Cardiac muscle cell (in vitro differentiated cells and primary cell): ENCODE results near the gene ZNF638. TPM values are rescaled to one million over a fixed set of nuclear protein-coding genes. Genes with fewer than 3 reads are reported as not detected.

Experiments
- DNase-seq, 2 donors: peaks; one replicate each; pipeline versions ENCODE4 v3.0.0 to v3.0.0-alpha.2; 2010 to 2017; ENCODE audit warnings: low read depth in 1 of 2, low spot score in 1 of 2
- H3K27ac ChIP-seq: fragments of 200-600 bp; sonication (generic); 2 replicates; pipeline ENCODE4 v1.5.1; 2016
- H3K27me3 ChIP-seq: fragments of 200-600 bp; sonication (generic); 2 replicates; pipeline ENCODE4 v1.6.0; 2016; ENCODE audit warnings: control low read depth
- H3K36me3 ChIP-seq: fragments of 200-600 bp; sonication (generic); 2 replicates; pipeline ENCODE4 v1.5.1; 2016; ENCODE audit warnings: control low read depth
- H3K4me1 ChIP-seq: fragments of 200-600 bp; sonication (generic); 2 replicates; pipeline ENCODE4 v1.8.1; 2017; ENCODE audit warnings: low read depth, mild to moderate bottlenecking, mixed run types
- H3K4me3 ChIP-seq: fragments of 200-600 bp; sonication (generic); 2 replicates; pipeline ENCODE4 v1.5.1; 2016; ENCODE audit warnings: mild to moderate bottlenecking
- H3K9me3 ChIP-seq: fragments of 200-600 bp; sonication (generic); 2 replicates; pipeline ENCODE4 v1.5.1; 2017; ENCODE audit warnings: low read depth, mild to moderate bottlenecking, control low read depth
- polyA plus RNA-seq: library from polyadenylated mRNA; unstranded; fragments of >200 nt; fragmentation: Nextera tagmentation; extraction: Ambion mirVana; gene quantifications from 2 replicates; pipeline ENCODE4 v1.2.1, GENCODE V29; 2016
- total RNA-seq: library from RNA; depleted of rRNA; stranded (reverse); fragments of >200 nt; gene quantifications from 2 replicates; pipeline ENCODE4 v1.2.3, GENCODE V29; 2016
- TF ChIP-seq, protein P1 (sequence below): IDR thresholded peaks from 2 replicates; pipeline ENCODE4 v1.5.1; 2012; ENCODE audit warnings: low read depth, mild to moderate bottlenecking, low read length

Gene ZNF638
- total and polyA plus RNA-seq, 2 experiments from 2014 or later: 70.5 to 223 TPM

DNA sequence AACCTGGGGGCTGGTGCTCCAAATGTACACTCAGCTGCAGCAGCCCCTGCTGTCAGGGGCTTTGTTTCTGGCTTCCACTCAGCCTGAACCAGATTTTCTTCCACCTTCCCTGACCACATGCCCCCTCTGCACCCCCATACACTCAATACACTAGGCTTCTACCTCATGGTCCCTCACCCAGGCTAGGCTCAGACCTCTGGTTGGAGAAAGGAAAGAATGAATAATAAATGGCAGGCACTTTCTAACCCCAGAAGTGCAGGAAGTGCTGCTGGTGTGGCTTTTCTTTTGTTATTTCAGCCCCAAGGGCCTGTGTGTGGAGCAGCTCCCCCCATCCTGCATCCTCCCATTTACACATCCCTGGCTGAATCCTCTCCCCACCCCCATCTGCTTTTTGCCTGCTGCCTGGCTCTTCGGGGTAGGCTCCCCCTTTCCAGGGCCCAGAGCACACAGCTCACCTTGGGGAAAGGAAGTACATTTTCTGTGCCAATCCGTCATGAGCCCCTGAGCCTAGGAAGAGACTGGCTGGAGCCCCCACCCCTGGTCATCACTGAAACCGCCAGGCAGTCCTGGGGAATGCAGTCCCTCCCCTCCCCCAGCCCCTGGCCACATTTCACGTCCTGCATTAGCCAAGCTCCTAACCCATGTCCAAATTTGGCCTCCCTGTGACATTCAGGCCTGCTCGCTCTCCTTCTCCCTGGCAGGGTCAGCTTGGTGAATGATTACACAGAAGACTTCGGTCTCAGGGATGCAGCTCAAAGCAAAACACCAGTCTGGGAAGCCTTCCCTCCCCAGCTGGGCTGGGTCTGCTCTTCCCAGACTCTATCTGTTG, 124.4 kb downstream of the ZNF638 start:
- Histone ChIP-seq H3K27ac (peak overlapping the region; percentile 99), H3K36me3 (no peaks in the 10 kb centered on the region), H3K4me1 (peaks cover 58% of the 10 kb centered on the region), H3K4me3 (no peak overlapping the region), H3K27me3 (no peaks in the 10 kb centered on the region), H3K9me3 (no peaks in the 10 kb centered on the region)
- DNase-seq: peak; percentile 25 to 90
- TF ChIP-seq, protein P1, sequence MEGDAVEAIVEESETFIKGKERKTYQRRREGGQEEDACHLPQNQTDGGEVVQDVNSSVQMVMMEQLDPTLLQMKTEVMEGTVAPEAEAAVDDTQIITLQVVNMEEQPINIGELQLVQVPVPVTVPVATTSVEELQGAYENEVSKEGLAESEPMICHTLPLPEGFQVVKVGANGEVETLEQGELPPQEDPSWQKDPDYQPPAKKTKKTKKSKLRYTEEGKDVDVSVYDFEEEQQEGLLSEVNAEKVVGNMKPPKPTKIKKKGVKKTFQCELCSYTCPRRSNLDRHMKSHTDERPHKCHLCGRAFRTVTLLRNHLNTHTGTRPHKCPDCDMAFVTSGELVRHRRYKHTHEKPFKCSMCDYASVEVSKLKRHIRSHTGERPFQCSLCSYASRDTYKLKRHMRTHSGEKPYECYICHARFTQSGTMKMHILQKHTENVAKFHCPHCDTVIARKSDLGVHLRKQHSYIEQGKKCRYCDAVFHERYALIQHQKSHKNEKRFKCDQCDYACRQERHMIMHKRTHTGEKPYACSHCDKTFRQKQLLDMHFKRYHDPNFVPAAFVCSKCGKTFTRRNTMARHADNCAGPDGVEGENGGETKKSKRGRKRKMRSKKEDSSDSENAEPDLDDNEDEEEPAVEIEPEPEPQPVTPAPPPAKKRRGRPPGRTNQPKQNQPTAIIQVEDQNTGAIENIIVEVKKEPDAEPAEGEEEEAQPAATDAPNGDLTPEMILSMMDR: no peak

DNA sequence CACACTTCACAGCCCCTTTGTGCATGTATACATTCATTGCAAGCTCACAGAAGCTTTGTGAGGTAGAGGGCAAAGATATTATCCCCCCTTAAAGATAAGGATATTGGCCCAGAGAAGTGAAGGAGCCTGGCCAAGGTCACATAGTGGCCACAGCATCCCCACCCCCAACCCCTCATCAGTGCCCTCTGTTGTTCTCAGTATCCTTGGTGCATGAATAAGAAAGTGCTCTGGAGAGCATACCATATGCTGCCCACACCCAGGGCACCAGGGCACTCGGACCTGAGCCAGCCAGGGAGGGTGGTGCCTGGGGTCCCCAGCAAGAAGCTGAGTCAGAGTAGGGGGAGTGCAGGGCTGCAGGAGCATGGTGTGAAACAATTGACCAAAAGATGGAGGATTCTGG, 125.0 kb downstream of the ZNF638 start:
- no peak overlapping the region for H3K4me3 ChIP-seq
- no peaks in the 10 kb centered on the region for H3K27me3 ChIP-seq
- H3K36me3 ChIP-seq: no peaks in the 10 kb centered on the region
- no peak for DNase-seq
- TF ChIP-seq, protein P1: no peak
- H3K9me3 ChIP-seq: no peaks in the 10 kb centered on the region
- H3K27ac ChIP-seq: peak overlapping the region; percentile 99
- H3K4me1 ChIP-seq: peaks cover 54% of the 10 kb centered on the region

DNA sequence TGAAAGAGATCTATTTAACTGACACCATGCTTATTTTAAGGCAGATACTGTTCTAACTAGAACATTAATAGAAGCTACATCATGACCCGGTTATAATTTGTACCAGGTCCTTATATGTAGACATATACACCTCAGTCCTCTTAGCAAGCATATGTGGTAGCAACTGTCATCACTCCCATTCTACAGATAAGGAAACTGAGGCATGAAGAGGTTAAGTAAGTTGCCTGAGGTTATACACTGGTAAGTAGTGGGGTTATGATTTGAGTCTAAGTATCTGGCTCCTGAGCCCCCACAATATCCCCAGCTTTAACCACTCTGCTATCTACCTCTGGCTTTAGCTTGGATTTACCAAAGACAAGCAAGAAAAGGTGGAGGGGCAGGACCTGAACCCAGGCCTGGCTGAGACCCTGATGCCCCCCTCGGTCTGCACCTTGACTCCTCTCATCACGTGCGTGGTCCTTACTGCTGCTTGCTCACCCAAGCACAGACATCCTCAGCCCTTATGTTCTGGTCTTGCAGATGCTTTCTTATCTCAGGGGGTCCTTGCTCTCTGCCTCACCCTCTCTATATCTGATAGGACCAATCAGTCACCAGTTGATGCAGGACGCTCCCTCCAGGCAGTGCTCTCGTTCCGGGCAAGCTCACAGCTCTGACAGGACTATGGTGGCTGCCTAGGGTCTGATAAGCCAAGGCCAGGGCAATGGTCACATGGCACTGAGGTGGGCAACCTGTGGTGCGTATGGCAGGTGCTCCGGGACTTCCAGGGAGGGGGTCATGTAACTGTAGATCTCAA, 125.7 kb downstream of the ZNF638 start:
- Histone ChIP-seq H3K27me3 (no peaks in the 10 kb centered on the region), H3K9me3 (no peaks in the 10 kb centered on the region), H3K27ac (peak overlapping the region; percentile 99), H3K36me3 (no peaks in the 10 kb centered on the region), H3K4me3 (no peak overlapping the region), H3K4me1 (peaks cover 47% of the 10 kb centered on the region)
- DNase-seq: no peak
- TF ChIP-seq, protein P1: no peak

DNA sequence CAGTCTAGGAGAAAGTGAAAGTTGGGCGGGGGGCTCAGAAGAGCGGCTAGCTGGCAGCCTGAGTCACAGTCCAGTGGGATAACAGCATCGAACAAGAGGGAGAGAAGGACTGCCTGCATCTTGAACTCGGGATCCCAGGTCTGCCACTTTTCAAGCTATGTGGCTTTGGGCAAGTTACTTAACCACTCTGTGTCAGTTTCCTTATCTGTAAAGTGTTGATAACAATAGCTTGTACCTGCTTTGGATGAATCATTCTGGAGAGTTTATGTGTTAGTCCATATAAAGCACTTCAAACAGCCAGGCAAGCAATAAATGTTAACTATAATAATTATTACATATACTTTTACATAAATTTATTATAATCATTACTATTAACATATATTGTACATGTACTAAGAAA, 126.3 kb downstream of the ZNF638 start:
- Histone ChIP-seq H3K4me3 (no peak overlapping the region), H3K27me3 (no peaks in the 10 kb centered on the region), H3K36me3 (no peaks in the 10 kb centered on the region), H3K27ac (peak overlapping the region; percentile 99), H3K9me3 (no peaks in the 10 kb centered on the region), H3K4me1 (peaks cover 41% of the 10 kb centered on the region)
- TF ChIP-seq, protein P1: no peak
- DNase-seq: no peak

DNA sequence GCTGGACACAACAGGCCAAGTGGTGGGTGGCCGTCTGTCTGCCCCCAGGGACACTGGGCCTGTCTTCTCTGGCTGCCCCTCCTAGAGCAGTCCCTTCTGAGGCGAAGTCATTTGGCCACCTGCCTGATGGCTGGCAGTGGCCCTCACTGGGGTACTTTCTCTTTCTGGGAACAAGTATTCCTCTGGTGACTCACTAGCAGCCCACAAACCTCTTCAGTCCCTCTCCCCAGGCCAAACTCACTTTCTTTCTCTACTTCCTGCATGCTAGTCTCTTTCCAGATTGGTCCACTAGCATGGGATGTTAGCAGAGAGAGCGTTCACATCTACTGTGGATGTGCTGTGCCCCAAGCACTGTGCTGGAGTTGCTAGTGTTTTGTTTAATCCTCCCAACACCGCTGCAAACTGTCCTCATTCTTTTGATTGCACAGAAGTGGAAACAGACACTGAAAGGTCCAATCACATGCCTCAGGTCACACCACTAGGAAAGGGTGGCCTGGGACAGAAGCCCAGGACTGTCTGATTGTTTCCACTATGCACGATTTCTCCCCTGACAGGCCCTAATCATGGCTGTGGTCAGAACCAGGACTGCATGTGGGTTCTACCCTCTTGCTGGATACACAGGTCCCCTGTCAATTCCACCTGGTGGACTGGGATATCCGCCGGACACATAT, 127.0 kb downstream of the ZNF638 start:
- Histone ChIP-seq H3K27me3 (no peaks in the 10 kb centered on the region), H3K36me3 (no peaks in the 10 kb centered on the region), H3K27ac (peak overlapping the region; percentile 99), H3K9me3 (no peaks in the 10 kb centered on the region), H3K4me3 (no peak overlapping the region), H3K4me1 (peaks cover 38% of the 10 kb centered on the region)
- peak in 1 of 2 donors; percentile 45 for DNase-seq
- TF ChIP-seq, protein P1: no peak
